Karpas-422 (cell line): Measurements from ENCODE around the gene COMP. TPM values are rescaled to one million over a fixed set of nuclear protein-coding genes. Genes with fewer than 3 reads are reported as not detected.

Source experiments
- total RNA-seq: library from RNA; depleted of rRNA; stranded (reverse); fragments of >200 nt; shearing (Covaris generic); gene quantifications from 2 replicates; pipeline ENCODE4 v1.2.3, GENCODE V29; 2014; ENCODE audit warnings: low replicate concordance; rRNA removed

Gene COMP
- total RNA-seq, 1 experiment from 2014 or later: not detected

Other genes starting within 250 kb of the COMP start
- gene FKBP8, start 247.7 kb downstream of the COMP start, total RNA-seq: 92.6 and 255 TPM in 2 replicates
- 103 and 128 TPM in 2 replicates for gene KXD1, start 233.4 kb downstream of the COMP start, total RNA-seq
- 881 and 1,597 TPM in 2 replicates for gene UBA52, start 219.4 kb downstream of the COMP start, total RNA-seq
- 45.7 and 76.8 TPM in 2 replicates for gene REX1BD, start 202.5 kb downstream of the COMP start, total RNA-seq
- gene CRLF1, start 184.5 kb downstream of the COMP start, total RNA-seq: 3.0 TPM in 1 of 2 replicates, not detected in the other
- 0.43 and 2.5 TPM in 2 replicates for gene TMEM59L, start 178.4 kb downstream of the COMP start, total RNA-seq
- gene KLHL26, start 154.3 kb downstream of the COMP start, total RNA-seq: 3.7 and 4.0 TPM in 2 replicates
- 3.7 and 5.5 TPM in 2 replicates for gene CRTC1, start 107.6 kb downstream of the COMP start, total RNA-seq
- 30.6 and 85.5 TPM in 2 replicates for gene UPF1, start 40.7 kb upstream of the COMP start, total RNA-seq
- gene CERS1, start 104.9 kb upstream of the COMP start, total RNA-seq: not detected in 2 replicates
- gene COPE, start 128.1 kb upstream of the COMP start, total RNA-seq: 145 and 153 TPM in 2 replicates
- 49.3 and 74.5 TPM in 2 replicates for gene DDX49, start 128.4 kb upstream of the COMP start, total RNA-seq
- gene HOMER3, start 149.9 kb upstream of the COMP start, total RNA-seq: 0.90 TPM in 1 of 2 replicates, not detected in the other
- 71.7 and 74.1 TPM in 2 replicates for gene SUGP2, start 242.2 kb upstream of the COMP start, total RNA-seq
- 25.1 and 43.6 TPM in 2 replicates for gene ARMC6, start 242.3 kb upstream of the COMP start, total RNA-seq